ENCODE measurements around the gene EML6. TPM values are rescaled to one million over a fixed set of nuclear protein-coding genes. Genes with fewer than 3 reads are reported as not detected.

Gene EML6
- total RNA-seq, 2 experiments from 2014 or later, result 0.95 to 1.8 TPM

DNA sequence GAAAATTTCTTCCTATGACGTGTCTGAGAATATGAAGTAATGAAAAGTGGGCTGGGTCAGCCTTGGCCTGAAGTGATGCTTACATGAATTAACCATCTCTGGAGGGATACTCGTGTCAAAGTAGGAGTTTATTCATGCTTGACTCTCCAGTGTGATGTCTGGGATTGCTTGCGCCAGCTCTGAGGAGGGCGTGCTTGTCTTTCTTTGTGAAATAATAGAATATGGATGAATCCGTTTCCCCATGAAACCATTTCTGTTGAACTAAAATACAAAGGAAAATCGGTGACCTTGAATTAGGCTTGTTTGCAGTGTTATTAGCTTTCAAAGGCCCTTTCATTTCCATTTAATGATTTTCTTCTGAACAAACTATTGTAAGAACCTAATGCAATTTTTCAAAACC is 77.9 kb downstream of the EML6 start:
- Mint-ChIP-seq H3K36me3 (ENCODE audit: low read depth) (no peaks in the 10 kb centered on the region), H3K27ac (no peak overlapping the region), H3K4me1 (peaks cover 4% of the 10 kb centered on the region), H3K27me3 (peaks cover 2% of the 10 kb centered on the region), H3K4me3 (no peak overlapping the region), H3K9me3 (peaks cover 7% of the 10 kb centered on the region)
- CTCF ChIA-PET, result interaction anchor here (0.7 kb wide), 1 partner anchor 422 kb away, joined by 3 read pairs; no protein-coding TSS in a partner anchor
- no peak for DNase-seq
- POLR2A ChIA-PET, result no interaction called here

- Mint-ChIP-seq H3K27ac (no peak overlapping the region), H3K36me3 (ENCODE audit: low read depth) (no peaks in the 10 kb centered on the region), H3K4me3 (no peak overlapping the region), H3K9me3 (peaks cover 7% of the 10 kb centered on the region), H3K27me3 (peaks cover 11% of the 10 kb centered on the region), H3K4me1 (peaks cover 4% of the 10 kb centered on the region)
- POLR2A ChIA-PET, result no interaction called here
- DNase-seq, result no peak
- CTCF ChIA-PET, result no interaction called here
These were observed 80.6 kb downstream of the EML6 start for GRCh38 chr2:54803783-54804751.

DNA sequence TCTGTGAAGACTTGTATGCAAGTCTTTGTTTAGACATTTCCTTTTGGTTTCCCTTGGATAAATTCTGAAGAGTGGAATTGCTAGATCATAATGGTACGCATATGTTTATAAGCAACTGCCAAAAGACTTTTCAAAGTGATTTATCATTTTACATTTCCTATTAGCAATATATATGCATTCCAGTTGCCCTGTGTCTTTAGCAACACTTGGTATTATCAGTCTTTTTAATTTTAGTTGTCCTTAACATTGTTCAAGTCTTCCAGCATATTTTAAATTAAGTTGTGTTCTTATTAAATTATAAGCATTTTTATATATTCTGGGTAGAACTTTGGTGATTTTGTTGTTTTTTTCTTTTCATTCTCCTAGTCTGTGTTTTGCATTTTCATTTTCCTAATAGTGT is 81.8 kb downstream of the EML6 start:
- H3K9me3 Mint-ChIP-seq, result peaks cover 7% of the 10 kb centered on the region
- H3K27ac Mint-ChIP-seq, result no peak overlapping the region
- DNase-seq, result no peak
- H3K4me3 Mint-ChIP-seq, result no peak overlapping the region
- peaks cover 4% of the 10 kb centered on the region for H3K4me1 Mint-ChIP-seq
- no peaks in the 10 kb centered on the region for H3K36me3 Mint-ChIP-seq (ENCODE audit: low read depth)
- POLR2A ChIA-PET, result no interaction called here
- peaks cover 15% of the 10 kb centered on the region for H3K27me3 Mint-ChIP-seq
- CTCF ChIA-PET, result interaction anchor here (1.5 kb wide), 1 partner anchor 33 kb away, joined by 3 read pairs; no protein-coding TSS in a partner anchor

GRCh38 chr2:54806975-54807374 is 83.5 kb downstream of the EML6 start:
- DNase-seq, result no peak
- H3K36me3 Mint-ChIP-seq (ENCODE audit: low read depth), result no peaks in the 10 kb centered on the region
- H3K27ac Mint-ChIP-seq, result no peak overlapping the region
- H3K4me3 Mint-ChIP-seq, result no peak overlapping the region
- peaks cover 4% of the 10 kb centered on the region for H3K4me1 Mint-ChIP-seq
- POLR2A ChIA-PET, result no interaction called here
- peaks cover 7% of the 10 kb centered on the region for H3K9me3 Mint-ChIP-seq
- H3K27me3 Mint-ChIP-seq, result peaks cover 19% of the 10 kb centered on the region
- CTCF ChIA-PET, result interaction anchor here (0.6 kb wide), 2 partner anchors 175 to 386 kb away, joined by 3 read pairs; no protein-coding TSS in a partner anchor

DNA sequence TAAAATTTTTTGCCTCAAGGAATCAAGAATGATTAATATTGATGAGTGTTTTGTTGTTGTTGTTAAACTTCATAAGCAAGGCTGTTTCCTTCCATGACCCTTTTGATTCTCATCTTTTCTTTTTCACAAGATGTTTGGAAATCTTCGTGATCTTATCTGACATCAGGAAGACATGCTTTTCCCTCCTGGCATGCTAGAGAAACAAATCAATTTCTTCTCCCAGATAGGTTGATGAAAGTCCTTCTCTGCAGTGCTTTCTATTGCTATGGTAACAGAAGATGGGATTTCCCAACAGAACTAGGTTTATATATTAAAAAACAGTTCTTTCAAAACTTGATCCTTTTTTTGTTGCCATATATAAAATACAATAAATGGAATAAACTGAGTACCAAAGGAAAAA is 85.2 kb downstream of the EML6 start:
- Mint-ChIP-seq H3K4me1 (peaks cover 4% of the 10 kb centered on the region), H3K9me3 (peaks cover 7% of the 10 kb centered on the region), H3K27ac (no peak overlapping the region), H3K4me3 (no peak overlapping the region), H3K36me3 (ENCODE audit: low read depth) (no peaks in the 10 kb centered on the region), H3K27me3 (peaks cover 19% of the 10 kb centered on the region)
- CTCF ChIA-PET, result no interaction called here
- DNase-seq, result no peak
- POLR2A ChIA-PET, result no interaction called here

- no peaks in the 10 kb centered on the region for H3K4me1 Mint-ChIP-seq
- H3K27me3 Mint-ChIP-seq, result peaks cover 24% of the 10 kb centered on the region
- DNase-seq, result no peak
- POLR2A ChIA-PET, result no interaction called here
- CTCF ChIA-PET, result no interaction called here
- H3K9me3 Mint-ChIP-seq, result peaks cover 6% of the 10 kb centered on the region
- no peak overlapping the region for H3K27ac Mint-ChIP-seq
- H3K36me3 Mint-ChIP-seq (ENCODE audit: low read depth), result no peaks in the 10 kb centered on the region
- no peak overlapping the region for H3K4me3 Mint-ChIP-seq
These were observed 86.4 kb downstream of the EML6 start for GRCh38 chr2:54809819-54810218.

- DNase-seq, result no peak
- ChIA-PET POLR2A (no interaction called here), CTCF (no interaction called here)
- peaks cover 24% of the 10 kb centered on the region for H3K27me3 Mint-ChIP-seq
- H3K4me1 Mint-ChIP-seq, result no peaks in the 10 kb centered on the region
- no peaks in the 10 kb centered on the region for H3K36me3 Mint-ChIP-seq (ENCODE audit: low read depth)
- H3K9me3 Mint-ChIP-seq, result peaks cover 2% of the 10 kb centered on the region
- H3K27ac Mint-ChIP-seq, result no peak overlapping the region
- no peak overlapping the region for H3K4me3 Mint-ChIP-seq
These were observed 86.8 kb downstream of the EML6 start for GRCh38 chr2:54810246-54810645.

- Mint-ChIP-seq H3K27me3 (peaks cover 14% of the 10 kb centered on the region), H3K4me3 (no peak overlapping the region), H3K36me3 (ENCODE audit: low read depth) (no peaks in the 10 kb centered on the region), H3K4me1 (no peaks in the 10 kb centered on the region), H3K27ac (no peak overlapping the region), H3K9me3 (no peaks in the 10 kb centered on the region)
- CTCF ChIA-PET, result no interaction called here
- DNase-seq, result no peak
- POLR2A ChIA-PET, result no interaction called here
These were observed 90.1 kb downstream of the EML6 start for GRCh38 chr2:54813584-54813983.

DNA sequence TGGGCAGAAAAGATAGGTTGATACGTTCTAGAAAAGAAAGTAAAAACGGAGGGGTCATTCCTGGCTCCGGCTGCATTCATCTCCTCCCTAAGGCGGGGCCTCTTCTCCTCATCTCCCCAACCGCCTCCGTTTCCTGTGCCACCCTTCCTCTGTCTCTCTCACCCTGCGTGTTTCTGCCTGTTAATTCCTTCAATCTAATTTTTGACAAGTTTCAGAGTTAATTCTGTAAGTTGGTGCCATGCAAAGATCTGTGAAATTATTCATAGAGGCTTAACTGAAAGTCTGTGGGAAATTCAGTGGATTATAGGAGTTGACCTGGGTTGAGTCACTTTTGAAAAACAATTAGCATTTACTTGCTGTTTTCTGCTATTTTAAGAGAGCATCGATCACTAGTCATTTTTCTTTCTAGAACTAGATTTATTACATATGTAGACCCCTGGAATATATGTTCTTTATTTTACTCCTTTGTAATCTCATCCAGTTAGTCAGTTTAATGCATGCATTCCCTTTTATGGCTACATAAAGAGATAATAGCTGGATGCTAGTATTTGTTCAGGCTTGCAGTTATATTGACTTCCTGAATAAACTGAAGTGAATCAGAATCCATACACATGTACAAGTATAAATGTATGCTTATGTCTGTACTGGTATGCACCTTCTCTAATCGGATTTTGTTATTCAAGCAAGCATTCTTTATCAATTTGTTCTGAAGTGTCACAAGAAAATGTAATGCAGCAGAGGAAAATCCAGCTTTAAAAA is 91.1 kb downstream of the EML6 start:
- peaks cover 13% of the 10 kb centered on the region for H3K27me3 Mint-ChIP-seq
- H3K4me1 Mint-ChIP-seq, result no peaks in the 10 kb centered on the region
- no peak overlapping the region for H3K27ac Mint-ChIP-seq
- no peaks in the 10 kb centered on the region for H3K36me3 Mint-ChIP-seq (ENCODE audit: low read depth)
- no peak for DNase-seq
- CTCF ChIA-PET, result no interaction called here
- H3K4me3 Mint-ChIP-seq, result no peak overlapping the region
- POLR2A ChIA-PET, result no interaction called here
- H3K9me3 Mint-ChIP-seq, result no peaks in the 10 kb centered on the region

GRCh38 chr2:54815148-54815539 is 91.7 kb downstream of the EML6 start:
- Mint-ChIP-seq H3K4me3 (no peak overlapping the region), H3K27me3 (peaks cover 9% of the 10 kb centered on the region), H3K27ac (no peak overlapping the region), H3K9me3 (no peaks in the 10 kb centered on the region), H3K4me1 (no peaks in the 10 kb centered on the region), H3K36me3 (ENCODE audit: low read depth) (no peaks in the 10 kb centered on the region)
- no peak for DNase-seq
- POLR2A ChIA-PET, result no interaction called here
- CTCF ChIA-PET, result no interaction called here

GRCh38 chr2:54818226-54818625 is 94.8 kb downstream of the EML6 start:
- Mint-ChIP-seq H3K27ac (no peak overlapping the region), H3K27me3 (peaks cover 12% of the 10 kb centered on the region), H3K4me1 (no peaks in the 10 kb centered on the region), H3K4me3 (no peak overlapping the region), H3K9me3 (no peaks in the 10 kb centered on the region), H3K36me3 (ENCODE audit: low read depth) (no peaks in the 10 kb centered on the region)
- ChIA-PET CTCF (interaction anchor here (0.5 to 1.4 kb wide), 2 partner anchors 20 to 704 kb away, joined by 4 to 7 read pairs; no protein-coding TSS in a partner anchor), POLR2A (no interaction called here)
- DNase-seq, result no peak

DNA sequence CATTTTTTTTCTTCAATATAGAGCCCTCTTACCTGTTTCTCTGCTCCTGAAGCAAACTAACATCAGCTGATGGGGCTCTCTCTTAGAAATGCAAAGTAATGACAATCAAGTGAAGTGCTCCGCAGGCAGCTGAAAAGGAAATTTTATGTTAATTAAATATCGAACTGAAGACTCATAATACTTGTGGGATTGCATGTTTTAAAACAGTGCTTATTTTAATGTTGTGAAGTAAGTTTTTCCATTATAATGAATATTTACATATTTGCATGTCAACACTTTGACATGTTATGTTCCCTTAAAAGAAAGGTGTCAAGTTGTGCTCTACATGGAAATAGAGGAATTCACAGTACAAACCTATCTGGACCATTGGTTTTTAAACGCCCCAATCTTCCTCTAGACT is 97.1 kb downstream of the EML6 start:
- Mint-ChIP-seq H3K4me3 (no peak overlapping the region), H3K27ac (no peak overlapping the region), H3K9me3 (no peaks in the 10 kb centered on the region), H3K27me3 (peaks cover 16% of the 10 kb centered on the region), H3K36me3 (ENCODE audit: low read depth) (no peaks in the 10 kb centered on the region), H3K4me1 (no peaks in the 10 kb centered on the region)
- ChIA-PET POLR2A (no interaction called here), CTCF (no interaction called here)
- DNase-seq, result no peak

GRCh38 chr2:54824567-54824966 is 101.1 kb downstream of the EML6 start:
- Mint-ChIP-seq H3K9me3 (no peaks in the 10 kb centered on the region), H3K36me3 (ENCODE audit: low read depth) (no peaks in the 10 kb centered on the region), H3K27ac (no peak overlapping the region)

More at GRCh38 chr2:54824567-54824966, 101.1 kb downstream of the EML6 start:
- no peak for DNase-seq
- ChIA-PET POLR2A (no interaction called here), CTCF (no interaction called here)
- Mint-ChIP-seq H3K27me3 (peaks cover 21% of the 10 kb centered on the region), H3K4me3 (no peak overlapping the region), H3K4me1 (no peaks in the 10 kb centered on the region)
